NCI-H2227 treated with DMSO at 0.1 percent for 48 hours (cell line): ENCODE measurements around the gene ACTN1.
"Not testable (repeated sequence)": the region's sequence is repeated elsewhere in the genome, so short reads cannot be mapped to it uniquely, and the experiment has no call there.

Source experiments
- DNase-seq: peaks from one replicate; lab custom pipeline; 2025; lab: John Stamatoyannopoulos, UW

ACTN1 gene

DNA sequence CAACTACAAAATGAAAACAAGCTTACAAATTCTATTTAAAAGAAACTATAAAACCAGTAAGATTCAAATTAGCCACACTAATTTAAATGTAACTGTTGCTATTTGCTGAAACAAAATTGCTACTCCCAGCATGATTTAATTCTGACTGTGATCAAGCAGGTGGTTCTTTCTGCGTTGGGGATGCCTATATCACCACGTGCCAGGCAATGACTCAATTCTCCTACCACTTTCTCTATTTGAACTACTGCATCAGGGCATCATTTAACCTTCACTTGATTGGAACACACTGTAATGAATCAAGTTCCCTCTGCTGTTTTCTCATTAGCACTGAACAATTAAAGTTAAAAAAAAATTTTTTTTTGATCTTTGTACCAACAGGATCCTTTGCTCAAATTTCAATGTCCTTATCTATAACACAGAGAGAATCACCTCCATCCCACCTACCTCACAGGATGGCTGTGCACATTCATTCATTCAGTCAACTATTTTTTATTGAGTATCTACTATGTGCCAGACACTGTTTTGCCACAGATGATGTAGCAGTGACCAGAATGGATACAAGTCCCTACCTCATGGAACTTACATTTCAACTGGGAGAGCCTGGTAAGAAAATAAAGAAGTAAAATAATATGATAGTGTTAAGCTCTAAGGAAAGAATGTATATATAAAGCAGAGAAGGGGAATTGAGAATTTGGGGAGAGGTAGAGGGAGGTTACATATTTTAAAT, 8.0 kb upstream of the ACTN1 start:
- DNase-seq = no peak

DNA sequence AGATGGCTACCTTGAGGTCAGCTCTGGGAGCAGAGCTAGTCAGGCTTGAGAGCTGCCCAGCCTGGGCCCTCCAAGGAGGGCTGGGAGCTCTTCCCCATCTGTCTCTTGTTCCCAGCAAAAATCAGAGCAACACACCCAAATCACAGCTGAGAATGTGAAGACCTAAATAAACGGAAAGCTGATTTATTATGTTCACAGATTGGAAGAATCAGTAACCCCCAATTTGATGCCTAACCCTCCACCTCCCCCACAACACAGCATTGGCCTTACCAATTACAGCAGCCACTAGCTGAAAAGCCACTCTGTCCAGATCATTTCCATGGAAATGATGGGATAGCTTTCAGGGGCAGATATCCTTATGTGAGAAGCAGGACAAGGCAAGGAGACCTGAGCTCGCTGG, 7.1 kb upstream of the ACTN1 start:
- DNase-seq = no peak

DNA sequence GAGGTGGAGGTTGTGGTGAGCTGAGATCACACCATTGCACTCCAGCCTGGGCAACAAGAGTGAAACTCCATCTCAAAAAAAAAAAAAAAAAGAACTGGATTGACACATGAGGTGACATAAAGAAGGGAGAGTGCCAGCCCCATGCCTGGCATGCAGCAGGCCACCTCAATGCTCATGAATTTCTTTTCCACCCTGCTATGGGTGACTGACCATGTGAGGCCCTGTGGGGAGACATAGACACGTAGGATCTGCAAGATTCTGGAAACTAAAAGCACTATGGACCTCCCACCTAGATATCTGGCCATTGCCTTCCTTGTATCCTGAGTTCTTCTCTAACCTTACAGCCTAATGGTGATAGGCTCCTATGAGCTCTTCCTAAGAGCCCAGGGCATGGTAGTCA, 5.6 kb upstream of the ACTN1 start:
- DNase-seq = no peak

DNA sequence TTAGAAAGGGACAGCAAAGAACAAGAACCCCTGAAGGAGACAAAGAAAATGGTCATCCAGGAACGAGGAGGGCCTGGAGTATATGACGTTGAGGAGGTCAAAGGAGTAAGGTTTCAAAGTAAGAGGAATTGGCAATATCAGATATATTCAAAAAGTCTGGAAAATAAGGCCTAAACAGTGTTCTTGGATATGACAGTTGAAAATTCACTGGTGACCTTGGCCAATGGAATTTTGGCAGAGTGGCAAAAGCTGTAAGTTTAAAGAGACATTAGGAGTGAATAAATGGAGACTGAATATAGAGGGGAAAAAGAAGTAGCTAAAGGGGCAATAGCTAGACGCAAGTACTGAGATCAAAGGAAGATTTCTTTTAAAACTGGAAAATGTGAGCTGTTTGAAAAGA, 4.1 kb upstream of the ACTN1 start:
- DNase-seq = no peak

DNA sequence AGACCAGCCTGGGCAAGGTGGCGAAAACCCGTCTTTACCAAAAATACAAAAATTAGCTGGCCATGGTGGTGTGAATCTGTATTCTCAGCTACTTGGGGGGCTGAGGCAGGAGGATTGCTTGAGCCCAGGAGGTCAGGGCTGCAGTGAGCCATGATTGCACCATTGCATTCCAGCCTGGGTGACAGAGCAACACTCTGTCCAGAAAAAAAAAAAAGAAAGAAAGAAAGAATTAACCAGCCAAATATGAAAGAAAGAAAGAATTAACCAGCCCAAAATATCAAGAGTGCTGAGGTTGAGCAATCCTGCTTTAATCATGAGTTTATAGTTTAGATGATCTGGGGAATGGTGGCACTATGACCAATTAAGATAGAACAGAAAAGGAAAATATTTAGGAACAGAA, 3.5 kb upstream of the ACTN1 start:
- no peak for DNase-seq

DNA sequence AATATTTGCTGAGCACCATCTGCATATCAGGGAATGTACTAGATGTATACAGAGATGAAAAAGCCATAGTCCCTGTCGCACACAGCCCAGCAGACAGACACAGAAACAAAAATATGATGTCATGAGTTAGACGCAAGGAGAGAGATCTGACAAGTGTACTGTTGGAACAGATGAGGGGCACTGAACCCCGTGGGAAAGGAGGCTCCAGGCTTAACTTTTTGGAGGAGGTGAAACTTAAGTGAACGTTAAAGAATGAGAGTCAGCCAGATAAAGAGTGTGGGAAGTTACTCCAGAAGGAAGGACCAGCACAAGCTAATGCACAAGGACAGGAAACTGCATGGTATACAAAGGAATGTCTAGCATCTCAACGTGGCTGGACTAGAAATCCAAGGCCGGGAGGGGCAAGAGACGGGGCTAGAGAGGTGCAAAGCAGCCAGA, 2.5 kb upstream of the ACTN1 start:
- DNase-seq = no peak

DNA sequence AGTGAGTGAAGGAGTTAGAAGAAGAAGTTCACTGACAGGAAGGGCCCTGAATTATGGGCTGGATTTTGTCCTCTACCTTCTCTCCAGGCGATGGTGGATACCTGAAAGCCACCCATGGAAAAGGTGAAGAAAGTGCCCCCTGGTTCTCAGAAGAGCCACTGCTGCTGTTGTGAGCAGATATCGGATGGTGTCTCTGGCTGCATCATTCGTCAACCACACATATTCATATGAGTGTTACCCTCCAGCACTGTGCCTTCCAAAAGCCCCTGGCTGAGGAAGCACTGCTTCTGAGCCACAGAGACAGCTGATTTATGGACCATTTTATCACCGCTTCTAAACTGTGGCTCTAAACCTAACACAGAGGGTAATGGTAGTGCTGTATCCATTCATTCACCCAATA, 2.0 kb upstream of the ACTN1 start:
- DNase-seq = no peak

DNA sequence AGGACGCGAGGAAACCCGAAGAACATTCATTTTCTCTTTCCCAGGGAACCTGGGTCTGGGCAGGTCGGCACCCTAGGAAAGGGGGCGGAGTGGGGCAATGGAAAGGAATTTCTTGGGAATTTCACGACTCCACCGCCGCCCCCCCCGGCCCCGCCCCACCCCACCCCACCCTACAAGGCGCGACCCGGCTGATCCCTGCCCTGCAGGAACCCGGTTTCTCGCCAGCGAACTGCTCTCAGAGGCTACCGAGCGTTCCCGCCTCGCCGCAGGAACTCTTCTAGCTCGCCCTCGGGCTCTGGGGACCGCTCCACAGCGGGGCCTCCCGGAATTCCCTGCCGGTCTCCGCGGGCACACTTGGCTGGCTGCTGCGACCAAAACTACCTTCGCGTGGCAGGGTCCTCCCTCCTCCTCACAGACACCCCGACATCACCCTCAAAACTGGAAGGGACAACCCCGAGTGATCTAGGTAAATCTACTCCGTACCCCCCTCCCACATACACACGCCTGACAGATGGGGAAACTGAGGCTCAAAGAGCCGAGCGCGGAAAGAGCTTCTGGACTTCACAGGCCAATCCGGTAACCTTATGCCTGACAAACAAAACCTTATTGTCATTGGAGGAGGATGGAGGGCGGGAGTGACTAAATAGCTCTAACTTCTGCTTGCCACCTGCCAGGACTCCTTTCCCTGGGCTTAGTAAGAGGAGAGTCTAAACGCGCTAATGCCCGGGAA, 785 bp upstream of the ACTN1 start:
- no peak for DNase-seq

DNA sequence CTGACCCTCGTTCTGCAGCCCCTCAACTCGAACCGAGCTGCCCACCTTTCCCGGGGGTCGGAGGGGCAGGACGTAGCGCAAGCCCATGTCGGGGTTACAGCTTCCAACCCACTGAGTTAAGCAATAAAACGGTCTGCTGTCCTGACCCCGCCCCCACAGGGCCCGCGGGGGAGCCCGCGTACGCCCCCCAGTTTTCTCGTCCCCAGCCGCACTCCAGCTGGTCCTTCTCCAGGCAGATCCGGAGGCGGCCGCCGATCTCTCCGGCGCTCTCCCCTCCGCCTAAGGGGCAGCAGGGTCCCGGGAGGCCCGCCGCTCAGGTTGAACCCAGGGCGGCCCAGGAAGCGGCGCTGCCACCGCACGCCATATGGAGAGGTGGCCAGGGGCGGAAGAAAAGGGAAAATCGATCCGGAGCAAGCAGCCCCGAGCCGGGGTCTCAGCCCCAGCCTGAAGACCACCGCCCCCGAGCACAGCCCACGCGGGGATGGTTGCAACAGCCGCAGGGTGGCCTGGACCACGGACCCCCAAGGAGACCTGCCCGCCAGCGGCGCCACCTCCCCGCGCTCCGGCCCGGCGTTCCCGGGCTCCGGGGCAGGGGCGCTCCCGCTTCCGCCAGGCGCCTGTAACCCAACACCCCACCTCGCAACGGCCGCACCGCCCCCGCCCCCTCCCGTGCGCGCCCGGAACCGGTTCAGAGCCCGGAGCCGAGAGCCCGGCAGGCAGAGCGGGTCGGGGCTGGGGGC, 760 bp downstream of the ACTN1 start:
- peak; percentile 14 for DNase-seq

DNA sequence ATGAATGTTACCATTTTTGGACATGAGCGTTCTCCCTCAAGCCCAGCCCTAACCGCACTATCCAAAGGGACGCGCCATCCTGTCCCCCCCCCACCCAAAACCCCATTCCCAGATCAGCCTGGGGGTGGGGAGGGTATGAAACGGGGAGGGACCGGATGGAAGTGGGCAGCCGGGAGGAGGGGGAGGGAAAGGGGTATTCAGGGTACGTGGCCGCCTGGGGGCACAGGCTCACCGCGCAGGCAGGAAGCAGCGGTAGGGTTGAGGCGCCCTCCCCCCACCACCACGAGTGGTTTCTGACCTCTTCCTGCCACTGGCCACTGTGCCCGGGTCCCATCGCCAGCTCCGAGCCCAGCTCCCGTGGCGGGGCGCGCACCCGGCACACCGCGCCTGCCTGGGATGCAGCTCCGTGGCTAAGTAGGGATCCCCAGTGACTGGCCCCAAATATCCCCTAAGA, 1.4 kb downstream of the ACTN1 start:
- no peak for DNase-seq

DNA sequence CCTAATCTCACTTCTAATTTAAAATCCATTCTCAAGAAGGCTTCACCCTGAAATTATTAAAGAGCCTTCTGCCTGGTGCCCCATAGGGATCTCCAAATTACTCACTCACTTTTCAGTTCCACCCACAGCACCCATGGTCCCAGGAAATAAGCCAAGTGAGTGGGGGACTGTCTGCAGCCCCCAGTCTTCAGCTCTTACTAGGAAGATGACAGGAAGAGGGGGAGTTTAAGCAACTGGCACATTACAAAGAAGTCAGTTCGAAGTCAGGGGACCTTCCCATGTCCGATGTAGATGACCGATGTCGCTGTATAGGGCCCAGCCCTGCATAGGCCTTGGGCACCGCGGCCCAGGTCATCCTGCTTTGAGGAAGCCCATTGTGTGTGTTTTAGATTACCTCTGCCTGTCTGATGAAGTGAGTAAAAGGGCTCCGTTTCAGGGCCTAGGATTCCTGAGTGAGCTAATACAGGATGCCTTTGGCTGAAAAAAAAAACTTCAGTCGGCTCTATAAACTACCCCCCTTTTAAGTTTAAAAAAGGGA, 1.9 kb downstream of the ACTN1 start:
- DNase-seq = no peak

DNA sequence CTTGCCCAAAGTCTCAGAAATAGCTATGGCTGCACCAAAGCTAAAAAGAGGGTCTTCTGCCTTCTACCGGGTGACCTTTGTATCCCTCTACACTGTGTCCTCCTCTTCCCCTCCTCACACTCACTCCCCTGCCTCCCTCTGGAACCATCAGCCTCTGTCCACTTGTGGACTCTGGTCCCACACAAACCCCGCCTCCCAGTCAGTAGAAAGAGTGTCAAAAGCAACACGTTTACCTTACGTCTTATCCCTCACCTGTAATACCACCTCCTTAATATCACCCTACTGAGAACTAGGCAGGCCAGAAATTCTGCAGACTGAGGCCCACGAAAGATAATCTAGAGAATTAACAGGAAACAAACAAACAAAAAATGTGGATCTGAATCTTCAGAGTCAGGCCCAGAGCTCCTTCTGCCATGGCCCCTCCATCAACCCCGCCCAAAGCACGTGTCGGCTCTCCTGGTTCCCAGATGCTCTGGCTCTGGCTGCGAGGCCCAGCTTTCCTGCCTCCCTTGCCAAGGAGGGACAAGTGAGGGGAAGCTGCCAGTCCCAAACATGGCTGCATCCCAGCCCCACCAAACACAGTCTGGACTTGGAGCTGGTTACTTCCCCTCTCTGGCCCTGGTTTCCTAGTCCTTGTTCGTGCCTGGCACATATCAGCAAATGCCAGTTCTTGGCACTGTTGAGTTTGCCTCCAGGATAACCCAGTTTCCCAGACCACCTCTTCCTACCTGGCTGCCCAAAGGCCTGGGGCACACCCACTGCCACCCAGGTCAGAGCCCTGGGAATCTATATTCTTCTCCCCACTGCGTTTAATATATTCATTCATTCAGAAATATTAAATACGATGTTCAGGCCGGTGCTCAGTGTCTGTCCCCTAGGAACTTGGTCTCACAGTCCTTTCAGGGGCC, 2.7 kb downstream of the ACTN1 start:
- DNase-seq = no peak

DNA sequence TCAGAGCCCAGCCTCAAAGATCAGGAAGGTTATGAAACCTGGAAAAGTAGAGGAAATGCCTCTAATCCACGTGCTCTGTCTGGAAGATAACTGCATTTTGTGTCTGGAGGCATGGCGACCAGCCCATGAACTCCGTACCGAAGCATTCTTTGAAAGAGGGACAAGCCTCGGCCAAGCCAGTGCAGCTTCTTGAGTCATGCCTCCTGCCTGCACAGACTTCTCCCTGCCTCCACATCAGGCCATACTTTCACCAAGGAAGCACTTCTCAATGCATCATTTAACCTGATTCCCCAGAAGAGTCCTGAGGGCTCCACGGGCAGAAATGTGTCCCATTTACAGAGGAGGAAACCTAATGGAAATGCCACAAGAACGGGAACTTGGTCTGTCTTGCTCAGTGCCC, 3.4 kb downstream of the ACTN1 start:
- DNase-seq = no peak

DNA sequence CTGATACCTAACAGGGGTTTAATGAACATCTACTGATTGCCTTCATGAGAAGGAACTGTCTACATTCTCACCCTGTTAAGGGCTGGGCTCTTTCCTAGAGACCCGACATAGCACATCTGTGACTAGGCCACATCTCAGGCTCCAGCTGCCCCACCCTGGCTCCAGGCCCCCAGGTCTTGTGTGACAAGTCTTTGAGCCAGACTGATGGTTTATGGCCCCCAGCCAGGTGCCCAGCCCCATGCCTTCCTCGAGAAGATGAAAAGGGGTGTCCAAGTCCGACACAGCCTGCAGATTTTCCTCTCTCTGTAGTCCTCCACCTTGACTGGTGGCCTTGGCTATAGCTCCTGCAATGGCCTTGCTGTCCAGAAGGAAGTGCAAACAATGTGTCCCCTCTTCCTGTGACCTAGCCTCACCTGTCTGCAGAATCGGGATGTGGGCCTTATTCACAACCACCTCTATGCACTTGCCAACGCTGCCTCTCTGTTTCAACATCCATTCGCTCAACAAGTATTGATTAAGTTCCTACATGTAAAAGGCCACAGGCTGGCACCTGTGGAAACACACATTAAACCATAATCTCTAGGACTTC, 4.2 kb downstream of the ACTN1 start:
- no peak for DNase-seq

DNA sequence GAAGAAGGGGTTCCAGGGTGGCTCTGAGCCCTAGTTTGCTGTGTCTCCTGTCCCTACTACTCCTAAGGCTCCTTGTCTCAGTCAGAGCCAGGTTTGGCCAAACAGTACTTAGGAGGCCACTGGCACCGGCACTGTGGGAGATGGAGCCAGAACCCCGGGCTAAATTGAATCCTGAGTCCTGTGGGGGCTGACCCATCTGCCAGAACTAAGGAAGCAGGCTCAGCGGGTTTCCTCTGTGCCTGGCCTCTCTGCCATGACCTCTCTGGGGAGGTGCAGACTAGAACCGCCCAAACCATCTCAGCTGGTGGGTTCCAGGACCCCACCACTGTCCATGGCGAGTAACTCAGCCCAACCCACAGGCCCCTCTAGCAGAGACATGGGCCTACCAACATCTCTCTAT, 5.5 kb downstream of the ACTN1 start:
- DNase-seq = no peak

DNA sequence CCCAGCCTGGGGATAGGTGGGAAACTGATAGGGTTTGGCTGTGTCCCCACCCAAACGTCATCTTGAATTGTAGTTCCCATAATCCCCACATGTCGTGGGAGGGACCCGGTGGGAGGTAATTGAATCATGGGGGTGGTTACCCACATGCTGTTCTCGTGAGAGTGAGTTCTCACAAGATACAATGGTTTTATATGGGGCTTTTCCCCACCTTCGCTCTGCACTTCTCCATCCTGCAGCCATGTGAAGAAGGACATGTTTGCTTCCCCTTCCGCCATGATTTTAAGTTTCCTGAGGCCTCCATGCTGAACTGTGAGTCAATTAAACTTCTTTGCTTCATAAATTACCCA, 5.9 kb downstream of the ACTN1 start:
- DNase-seq = not testable (repeated sequence)

DNA sequence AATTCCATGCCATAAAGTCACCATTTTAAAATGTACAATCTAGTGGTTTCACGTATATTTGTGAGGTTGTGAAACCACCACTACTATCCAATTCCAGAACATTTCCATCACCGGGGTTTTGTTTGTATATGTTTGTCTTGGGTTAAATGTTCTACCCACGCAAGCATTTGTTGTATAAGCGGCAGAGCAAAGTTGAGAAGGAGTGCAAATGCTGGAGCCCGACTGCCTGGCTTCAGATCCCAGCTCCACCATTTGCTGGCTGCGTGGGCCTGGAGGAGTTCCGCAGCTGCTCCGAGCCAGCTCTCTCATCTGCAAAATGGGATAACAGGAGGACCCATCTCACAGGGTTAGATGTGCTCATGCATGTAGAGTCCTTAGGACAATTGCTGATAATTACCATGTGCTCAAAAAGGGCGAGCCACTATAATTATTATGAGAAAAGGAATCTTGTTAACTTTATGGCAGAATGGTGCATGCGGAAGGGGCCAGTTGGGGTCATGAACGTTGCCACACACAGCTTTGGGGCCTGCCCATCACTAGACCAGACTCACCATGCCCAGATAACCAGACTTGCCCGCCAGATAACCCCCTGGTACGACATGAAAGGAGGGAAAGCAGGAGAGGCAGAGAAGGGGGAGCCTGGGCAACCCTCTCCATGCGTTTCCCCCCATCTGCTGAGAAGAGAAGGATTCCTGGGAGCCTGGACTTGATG, 6.4 kb downstream of the ACTN1 start:
- DNase-seq = no peak

DNA sequence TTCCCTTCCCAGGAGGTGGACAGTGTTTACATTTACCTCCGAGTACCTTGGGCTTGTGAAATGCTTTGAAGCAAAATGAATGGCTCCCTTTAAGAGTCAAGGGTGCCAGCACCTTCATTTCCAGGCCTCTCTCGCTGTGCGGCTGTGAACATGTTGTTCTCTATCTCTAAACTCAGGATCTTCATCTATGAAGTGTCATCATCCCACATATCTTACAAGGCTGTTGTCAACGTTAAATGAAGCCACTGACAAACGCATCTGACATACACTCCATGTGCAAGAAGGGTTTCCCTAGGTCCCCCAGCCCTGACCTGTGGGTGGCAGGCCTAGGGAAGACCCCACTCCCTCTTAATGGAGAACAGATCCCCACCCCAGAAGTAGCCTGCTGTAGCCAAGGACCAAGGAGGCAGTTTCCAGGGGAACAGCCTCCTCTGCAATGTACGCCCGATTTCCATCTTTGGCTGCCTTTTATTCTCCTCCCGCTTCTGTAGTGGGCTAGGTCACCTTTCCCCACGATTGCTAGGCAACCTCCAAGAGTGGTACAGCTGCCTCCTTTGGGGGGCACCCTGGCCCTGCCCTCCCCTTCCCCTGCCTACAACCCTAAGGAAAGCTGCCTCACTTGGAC, 7.6 kb downstream of the ACTN1 start:
- no peak for DNase-seq

DNA sequence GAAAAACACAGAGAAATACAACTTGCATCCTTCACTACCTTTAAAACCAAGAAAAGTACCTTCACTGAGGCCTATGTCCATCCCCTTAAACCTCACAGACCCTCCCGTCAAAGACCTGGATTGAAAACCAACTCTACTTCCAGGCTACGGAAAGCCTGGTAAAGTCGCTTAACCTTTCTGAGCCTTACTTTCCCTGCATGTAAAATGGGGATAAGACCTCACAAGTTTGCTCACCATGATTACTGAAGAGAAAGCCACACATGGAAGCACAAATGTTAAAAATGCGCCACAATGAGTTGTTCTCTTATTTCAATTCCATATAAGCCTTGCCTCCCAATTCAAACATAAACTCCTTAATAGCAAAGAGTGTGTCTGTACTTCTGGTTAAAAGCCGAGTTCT, 8.4 kb downstream of the ACTN1 start:
- DNase-seq = no peak

DNA sequence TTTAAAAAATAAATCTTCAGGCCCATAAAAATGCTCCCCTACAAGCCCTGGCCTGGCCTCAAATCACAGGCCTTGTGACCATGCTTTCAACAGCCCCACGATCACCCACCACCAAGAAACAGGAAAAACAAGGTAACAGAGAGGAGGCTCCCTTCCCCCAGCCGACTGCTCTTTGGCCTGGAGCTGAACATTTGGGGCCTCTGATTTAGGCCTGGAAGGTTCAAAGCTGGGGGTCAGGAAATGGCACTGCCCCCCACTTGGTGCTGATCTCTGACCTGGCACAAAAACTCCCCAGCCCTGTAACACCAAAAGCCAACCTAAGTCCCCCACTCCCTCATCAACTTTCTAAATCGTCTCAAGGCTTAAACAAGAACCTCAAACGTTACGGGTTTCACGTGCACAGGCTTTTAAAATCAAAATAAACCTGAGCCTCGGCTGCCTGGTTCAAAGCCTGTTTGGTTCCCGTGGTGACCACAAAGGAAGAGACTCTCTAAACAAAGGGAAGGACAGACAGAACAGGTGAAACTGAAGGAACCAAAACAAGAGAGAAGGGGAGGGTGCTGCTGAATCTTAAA, 9.0 kb downstream of the ACTN1 start:
- no peak for DNase-seq
